Heart left ventricle (tissue), 16 donors: Measurements from ENCODE around the gene NUP210. TPM values are rescaled to one million over a fixed set of nuclear protein-coding genes. Genes with fewer than 3 reads are reported as not detected.

Experiments used
- ATAC-seq, 4 donors: fragments of 200-7000 bp; cut with Tn5 transposase; one replicate each; pipeline ENCODE4 v1.9.1; 2020 to 2022; ENCODE audit warnings: moderate library complexity in 4 of 4, mild to moderate bottlenecking in 3 of 4, moderate number of reproducible peaks in 1 of 4
- DNase-seq, 5 donors: peaks; one replicate each; pipeline ENCODE4 v3.0.0-alpha.2; 2020
- H3K27ac ChIP-seq, 12 donors: fragments of 200-600 bp; sonication (generic) in 4 of 12; one replicate each; pipeline versions ENCODE4 v1.5.0 to v1.8.0; 2016 to 2022; ENCODE audit warnings: mild to moderate bottlenecking in 2 of 12
- H3K27me3 ChIP-seq, 9 donors: fragments of 200-600 bp; sonication (generic) in 2 of 9; one replicate each; pipeline versions ENCODE4 v1.5.1 to v1.8.0; 2016 to 2022; ENCODE audit warnings: mild to moderate bottlenecking in 3 of 9
- H3K36me3 ChIP-seq, 9 donors: fragments of 200-600 bp; sonication (generic) in 2 of 9; one replicate each; pipeline versions ENCODE4 v1.5.0 to v1.8.0; 2018 to 2022; ENCODE audit warnings: mild to moderate bottlenecking in 2 of 9
- H3K4me1 ChIP-seq, 12 donors: fragments of 200-600 bp; sonication (generic) in 4 of 12; one replicate each; pipeline versions ENCODE4 v1.5.0 to v1.8.0; 2016 to 2022; ENCODE audit warnings: mild to moderate bottlenecking in 3 of 12
- H3K4me3 ChIP-seq, 12 donors: fragments of 200-600 bp; sonication (generic) in 4 of 12; one replicate each; pipeline versions ENCODE4 v1.5.0 to v1.8.0; 2017 to 2022; ENCODE audit warnings: mild to moderate bottlenecking in 9 of 12, moderate library complexity in 4 of 12
- H3K9me3 ChIP-seq, 12 donors: fragments of 200-600 bp; sonication (generic) in 4 of 12; one replicate each; pipeline versions ENCODE4 v1.5.0 to v1.8.0; 2016 to 2022; ENCODE audit warnings: mild to moderate bottlenecking in 1 of 12
- CTCF ChIP-seq, 12 donors: fragments of 200-600 bp; sonication (generic) in 4 of 12; IDR thresholded peaks; one replicate each; pipeline versions ENCODE4 v1.5.0 to v1.8.0; 2018 to 2022; ENCODE audit warnings: antibody characterized with exemption in 12 of 12, mild to moderate bottlenecking in 5 of 12
- POLR2A ChIP-seq, 2 donors: fragments of 450-650 bp; IDR thresholded peaks; one replicate each; pipeline ENCODE4 v1.6.1; 2017; ENCODE audit warnings: antibody characterized with exemption in 2 of 2, mild to moderate bottlenecking in 2 of 2, moderate library complexity in 2 of 2
- WGBS, 4 donors: extraction: QIAGEN DNeasy Blood & Tissue Kit in 2 of 4; methylation state at CpG; one replicate each; pipeline versions ENCODE4 v1.1.5 to v1.1.7; 2013 to 2018; 5-methylcytosine and 5-hydroxymethylcytosine counted together
- intact Hi-C, 10 donors: fragments of 100-400 bp; cut with DNase I; formaldehyde crosslinking; loops; one replicate each; pipeline versions ENCODE4 v1.11.1 to v1.14.2; 2022
- polyA plus RNA-seq, 2 donors: library from polyadenylated mRNA; stranded (reverse); fragments of 200-250 nt; gene quantifications; one replicate each; pipeline ENCODE4 v1.2.3, GENCODE V29; 2013
- total RNA-seq, 9 donors: library from RNA; depleted of rRNA in 2 of 9; stranded (reverse); fragments of >200 nt in 2 of 9; fragmentation: NEBNext Ultra II Directional in 3 of 9; extraction: Animal tissue kit (Norgen Biotek cat#: 25700) in 3 of 9; gene quantifications; one replicate each; pipeline versions ENCODE4 v1.1.0 to v1.2.4, GENCODE V29; 2016 to 2023
- donor health status: ischemic (EF 13 %, LVEDD 7.1; RV severe dilation, severe dysfunction).
- donor health status: healthy with polysubstance abuse.
- donor health status: DM: no; HTN: yes; CAD: no.
- donor health status: DM: no; HTN: no; CAD: no.
- donor health status: ischemic (EF 25% LVEDD 6.9; RV normal size, moderate dysfunction).
- donor health status: ischemic (EF 25% LVEDD 5.7; RV mildly dilated, moderate dysfunction).
- donor health status: healthy.
- donor health status: DM: yes; HTN: yes; CAD: no.
- donor health status: ischemic (EF 35%, LVEDD 5.7; RV mildly dilated, moderate dysfunction).
- donor health status: nonischemic (EF 11% LVEDD 7.7; RV severe dilation, severe dysfunction).
- donor health status: DM: yes; HTN: yes; CAD: no.
- donor health status: PGD.
- donor health status: ischemic (EF 29% LVEDD 5.4; RV normal size, mild dysfunction).
- donor health status: nonischemic (EF 23%, LVEDD 6.1; RV moderate dilation, normal function).

The NUP210 gene
- total and polyA plus RNA-seq, 11 donors: 1.3 to 9.7 (median 2.6) TPM

GRCh38 chr3:13376091-13376490 is 44.0 kb downstream of the NUP210 start:
- intact Hi-C loops: no loop called here
- H3K27ac ChIP-seq: no peak overlapping the region
- H3K4me1 ChIP-seq: peaks cover 0 to 16% (median 12%) of the 10 kb centered on the region in 12 donors
- peaks cover 0 to 50% (median 0%) of the 10 kb centered on the region in 9 donors for H3K36me3 ChIP-seq
- no peak overlapping the region for H3K4me3 ChIP-seq
- no peak for ATAC-seq
- 92 to 94% (median 93%) methylated on average over 9 of the region's 9 CpGs for WGBS, 4 donors
- H3K9me3 ChIP-seq: no peaks in the 10 kb centered on the region
- no peaks in the 10 kb centered on the region for H3K27me3 ChIP-seq
- no peak for TF ChIP-seq POLR2A (IDR thresholded peaks at IDR 0.05)
- no peak for TF ChIP-seq CTCF (IDR thresholded peaks at IDR 0.05)
- DNase-seq: no peak

DNA sequence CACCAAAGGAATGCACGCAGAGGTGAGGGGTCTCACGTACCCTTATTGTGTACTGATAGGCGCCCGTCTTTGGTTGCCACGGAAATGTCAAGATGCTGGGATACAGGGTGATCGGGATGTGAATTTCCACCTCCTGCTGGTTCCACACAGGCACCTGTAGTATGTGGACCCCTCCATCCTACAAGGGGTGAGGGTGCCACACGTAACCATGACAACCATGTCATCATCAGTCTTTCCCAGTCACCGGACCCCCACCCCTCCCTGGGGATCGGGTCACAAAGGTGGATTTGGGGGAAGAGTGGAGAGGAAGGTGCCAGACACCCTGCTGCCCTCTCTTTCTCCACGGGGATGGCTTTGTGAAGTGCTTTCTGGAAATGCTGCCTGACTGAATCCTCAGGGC is 44.7 kb downstream of the NUP210 start:
- no peak for DNase-seq
- Histone ChIP-seq H3K27me3 (no peaks in the 10 kb centered on the region), H3K4me3 (no peak overlapping the region), H3K36me3 (peaks cover 0 to 57% (median 0%) of the 10 kb centered on the region in 9 donors), H3K4me1 (peaks cover 0 to 16% (median 12%) of the 10 kb centered on the region in 12 donors), H3K9me3 (no peaks in the 10 kb centered on the region), H3K27ac (no peak overlapping the region)
- TF ChIP-seq CTCF (IDR thresholded peaks at IDR 0.05): no peak
- TF ChIP-seq POLR2A (IDR thresholded peaks at IDR 0.05): no peak
- ATAC-seq: no peak
- intact Hi-C loops: no loop called here
- 81 to 85% (median 83%) methylated on average over 10 of the region's 10 CpGs for WGBS, 4 donors

DNA sequence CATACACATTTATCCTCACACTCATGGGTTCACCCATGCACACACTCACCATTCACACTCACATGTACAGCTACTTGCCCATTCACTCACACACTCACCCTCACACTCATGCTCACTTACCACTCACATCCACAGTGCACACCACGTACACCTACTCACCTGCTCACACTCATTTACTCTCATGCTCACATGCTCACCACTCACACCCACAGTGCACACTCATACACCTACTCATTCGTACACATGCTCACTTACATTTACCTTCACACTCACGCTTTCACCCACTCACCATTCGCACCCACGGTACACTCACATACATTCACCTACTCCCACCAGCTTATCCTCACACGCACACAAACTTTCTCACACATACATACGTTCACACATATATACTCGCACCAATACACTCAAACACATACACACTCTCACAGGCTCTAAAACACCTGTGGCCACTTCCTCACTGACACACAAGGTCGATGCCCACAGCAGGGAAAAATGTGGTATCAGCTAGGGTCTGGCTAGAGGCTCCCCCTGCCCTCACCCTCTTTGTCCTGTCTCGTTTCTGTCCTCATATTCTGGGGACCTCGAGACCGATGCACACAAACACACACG is 46.0 kb downstream of the NUP210 start:
- H3K9me3 ChIP-seq: no peaks in the 10 kb centered on the region
- H3K4me1 ChIP-seq: peaks cover 0 to 7% (median 3%) of the 10 kb centered on the region in 12 donors
- H3K36me3 ChIP-seq: peaks cover 0 to 53% (median 0%) of the 10 kb centered on the region in 9 donors
- DNase-seq (no peak), ATAC-seq (no peak)
- 89 to 94% (median 92%) methylated on average over 13 of the region's 13 CpGs for WGBS, 4 donors
- no peak overlapping the region for H3K4me3 ChIP-seq
- no peak overlapping the region for H3K27ac ChIP-seq
- no peak for TF ChIP-seq POLR2A (IDR thresholded peaks at IDR 0.05)
- TF ChIP-seq CTCF (IDR thresholded peaks at IDR 0.05): no peak
- intact Hi-C loops: no loop called here
- H3K27me3 ChIP-seq: no peaks in the 10 kb centered on the region

GRCh38 chr3:13372656-13373055 is 47.5 kb downstream of the NUP210 start:
- intact Hi-C loops: no loop called here
- no peak for ATAC-seq
- H3K27ac ChIP-seq: no peak overlapping the region
- 91 to 98% (median 93%) methylated on average over 4 to 8 of the region's 8 CpGs for whole genome bisulfite sequencing, 4 donors
- no peaks in the 10 kb centered on the region for H3K27me3 ChIP-seq
- H3K9me3 ChIP-seq: no peaks in the 10 kb centered on the region
- peaks cover 0 to 50% (median 0%) of the 10 kb centered on the region in 9 donors for H3K36me3 ChIP-seq
- H3K4me3 ChIP-seq: no peak overlapping the region
- TF ChIP-seq POLR2A (IDR thresholded peaks at IDR 0.05) (no peak), CTCF (IDR thresholded peaks at IDR 0.05) (no peak)
- DNase-seq: no peak
- no peaks in the 10 kb centered on the region for H3K4me1 ChIP-seq
